HL-60 (cell line): ENCODE measurements around the gene ANTXR1.

ENCODE experiments used
- DNase-seq, 2 experiments: peaks; one replicate each; pipeline ENCODE4 v3.0.0-alpha.2; 2010 to 2020; ENCODE audit warnings: low read depth in 1 of 2, low spot score in 1 of 2
- H3K27ac ChIP-seq: fragments of 250-450 bp; sonication (Bioruptor Pico); replicated peaks from 2 replicates; pipeline ENCODE4 v1.5.1; 2020; ENCODE audit warnings: mild to moderate bottlenecking, moderate library complexity
- H3K27me3 ChIP-seq: fragments of 250-450 bp; sonication (Bioruptor Pico); 2 replicates; pipeline ENCODE4 v1.5.1; 2021; ENCODE audit warnings: mild to moderate bottlenecking, moderate library complexity; ENCODE audit not compliant: insufficient read depth, poor library complexity, severe bottlenecking
- H3K4me3 ChIP-seq: replicated peaks from 2 replicates; pipeline ENCODE4 v1.5.1; 2011; ENCODE audit warnings: mild to moderate bottlenecking, control low read depth, low read length; ENCODE audit not compliant: insufficient read depth
- CTCF ChIP-seq: IDR thresholded peaks from one replicate; pipeline ENCODE4 v1.5.1; 2011; ENCODE audit warnings: low read length, control low read depth, inconsistent platforms; ENCODE audit not compliant: insufficient read depth
- GABPA ChIP-seq: IDR thresholded peaks from 2 replicates; pipeline ENCODE4 v1.6.1; 2012; ENCODE audit warnings: low read depth
- POLR2AphosphoS5 ChIP-seq: IDR thresholded peaks from 2 replicates; pipeline ENCODE4 v1.6.1; 2012; ENCODE audit warnings: low read depth
- SPI1 ChIP-seq: IDR thresholded peaks from 2 replicates; pipeline ENCODE4 v1.6.1; 2012; ENCODE audit warnings: low read depth, mild to moderate bottlenecking, borderline replicate concordance
- TF ChIP-seq, protein P1 (sequence below): IDR thresholded peaks from 2 replicates; pipeline ENCODE4 v1.6.1; 2012; ENCODE audit warnings: low read depth; ENCODE audit not compliant: insufficient replicate concordance

Gene ANTXR1

GRCh38 chr2:69116438-69116837 lies 103.5 kb downstream of the ANTXR1 start:
- DNase-seq, result no peak
- H3K4me3 ChIP-seq, result no peak overlapping the region
- H3K27ac ChIP-seq, result no peak overlapping the region
- H3K27me3 ChIP-seq, result no peaks in the 10 kb centered on the region
- TF ChIP-seq POLR2AphosphoS5, result no peak
- TF ChIP-seq, protein P1, sequence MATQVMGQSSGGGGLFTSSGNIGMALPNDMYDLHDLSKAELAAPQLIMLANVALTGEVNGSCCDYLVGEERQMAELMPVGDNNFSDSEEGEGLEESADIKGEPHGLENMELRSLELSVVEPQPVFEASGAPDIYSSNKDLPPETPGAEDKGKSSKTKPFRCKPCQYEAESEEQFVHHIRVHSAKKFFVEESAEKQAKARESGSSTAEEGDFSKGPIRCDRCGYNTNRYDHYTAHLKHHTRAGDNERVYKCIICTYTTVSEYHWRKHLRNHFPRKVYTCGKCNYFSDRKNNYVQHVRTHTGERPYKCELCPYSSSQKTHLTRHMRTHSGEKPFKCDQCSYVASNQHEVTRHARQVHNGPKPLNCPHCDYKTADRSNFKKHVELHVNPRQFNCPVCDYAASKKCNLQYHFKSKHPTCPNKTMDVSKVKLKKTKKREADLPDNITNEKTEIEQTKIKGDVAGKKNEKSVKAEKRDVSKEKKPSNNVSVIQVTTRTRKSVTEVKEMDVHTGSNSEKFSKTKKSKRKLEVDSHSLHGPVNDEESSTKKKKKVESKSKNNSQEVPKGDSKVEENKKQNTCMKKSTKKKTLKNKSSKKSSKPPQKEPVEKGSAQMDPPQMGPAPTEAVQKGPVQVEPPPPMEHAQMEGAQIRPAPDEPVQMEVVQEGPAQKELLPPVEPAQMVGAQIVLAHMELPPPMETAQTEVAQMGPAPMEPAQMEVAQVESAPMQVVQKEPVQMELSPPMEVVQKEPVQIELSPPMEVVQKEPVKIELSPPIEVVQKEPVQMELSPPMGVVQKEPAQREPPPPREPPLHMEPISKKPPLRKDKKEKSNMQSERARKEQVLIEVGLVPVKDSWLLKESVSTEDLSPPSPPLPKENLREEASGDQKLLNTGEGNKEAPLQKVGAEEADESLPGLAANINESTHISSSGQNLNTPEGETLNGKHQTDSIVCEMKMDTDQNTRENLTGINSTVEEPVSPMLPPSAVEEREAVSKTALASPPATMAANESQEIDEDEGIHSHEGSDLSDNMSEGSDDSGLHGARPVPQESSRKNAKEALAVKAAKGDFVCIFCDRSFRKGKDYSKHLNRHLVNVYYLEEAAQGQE, result no peak
- TF ChIP-seq GABPA, result no peak
- no peak for TF ChIP-seq SPI1
- no peak for TF ChIP-seq CTCF

GRCh38 chr2:69118609-69119008 lies 105.6 kb downstream of the ANTXR1 start:
- no peak overlapping the region for H3K27ac ChIP-seq
- no peak for DNase-seq

DNA sequence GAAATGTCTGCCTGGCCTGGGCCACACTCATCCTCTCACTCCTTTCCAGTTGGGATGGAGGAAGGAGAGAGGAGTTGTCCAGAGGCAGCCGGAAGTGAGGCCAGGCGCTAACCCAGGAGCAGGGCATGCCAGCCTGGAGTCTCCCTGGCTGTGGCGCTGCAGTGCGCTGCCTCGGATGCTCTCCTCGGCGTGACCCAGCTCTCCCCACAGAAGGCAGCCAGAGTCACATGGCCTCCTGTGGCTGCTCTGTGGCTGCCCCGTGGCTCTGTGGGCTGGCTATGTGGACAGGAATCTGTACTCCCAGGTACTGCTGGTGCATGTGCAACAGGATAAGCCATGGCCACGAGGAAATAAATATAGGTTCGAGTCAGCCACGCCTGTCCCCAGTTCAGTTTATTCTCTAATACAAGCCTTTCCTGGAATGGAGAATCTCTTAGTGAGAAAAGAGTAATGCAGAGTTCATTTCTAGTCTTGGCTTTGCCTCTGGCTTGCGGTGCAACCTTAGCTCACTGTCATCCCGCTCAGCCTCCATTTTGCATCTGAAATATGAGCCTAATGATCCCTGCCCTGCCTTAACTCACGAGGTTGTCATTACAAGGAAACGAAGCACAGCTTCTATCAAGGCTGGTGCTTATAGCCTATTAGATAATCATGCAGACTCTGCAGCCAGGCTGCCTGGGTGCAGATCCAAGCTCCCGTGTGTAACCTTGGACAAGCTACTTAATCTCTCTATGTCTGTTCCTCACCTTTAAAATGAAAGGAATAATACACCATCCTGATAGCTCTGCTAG lies 106.3 kb downstream of the ANTXR1 start:
- Histone ChIP-seq H3K27ac (no peak overlapping the region), H3K4me3 (no peak overlapping the region), H3K27me3 (no peaks in the 10 kb centered on the region)
- no peak for TF ChIP-seq GABPA
- TF ChIP-seq, protein P1, result no peak
- no peak for DNase-seq

More at GRCh38 chr2:69118609-69119008, 105.6 kb downstream of the ANTXR1 start:
- H3K4me3 ChIP-seq, result no peak overlapping the region
- TF ChIP-seq GABPA (no peak), CTCF (no peak), POLR2AphosphoS5 (no peak), SPI1 (no peak)
- TF ChIP-seq, protein P1, result no peak
- no peaks in the 10 kb centered on the region for H3K27me3 ChIP-seq
